PC-9 (cell line): ENCODE results near the gene RECQL5. TPM values are rescaled to one million over a fixed set of nuclear protein-coding genes. Genes with fewer than 3 reads are reported as not detected.
A peak's percentile ranks its signal among the peaks of the same experiment; 100 is the strongest.

Experiments used
- BruUV-seq: library from RNA; stranded (reverse); fragments of 400-500 nt; replicated peaks from 2 replicates; lab custom pipeline; 2021; lab: Mats Ljungman, UMichigan
- CTCF ChIA-PET: fragments of 300-600 bp; sonication (Branson Sonifier 250); formaldehyde crosslinking; loops from one replicate; lab custom pipeline; 2022; ENCODE audit warnings: antibody characterized with exemption; lab: Charles Lee
- POLR2A ChIA-PET: fragments of 300-600 bp; sonication (Branson Sonifier 250); formaldehyde crosslinking; loops from one replicate; lab custom pipeline; 2022; ENCODE audit warnings: antibody characterized with exemption; ENCODE audit not compliant: unreplicated experiment; lab: Charles Lee
- DNase-seq, 2 experiments: peaks; one replicate each; pipeline versions ENCODE4 v3.0.0 to v3.0.0-alpha.2; 2015 to 2022; ENCODE audit warnings: mixed read lengths in 1 of 2
- H2AFZ ChIP-seq: fragments of 200-600 bp; sonication (generic); 2 replicates; pipeline ENCODE4 v1.8.1; 2017; ENCODE audit warnings: antibody characterized with exemption
- H3F3A ChIP-seq: fragments of 200-600 bp; sonication (generic); 2 replicates; pipeline ENCODE4 v1.8.1; 2017; ENCODE audit warnings: antibody characterized with exemption, mild to moderate bottlenecking, low read depth; ENCODE audit not compliant: insufficient read depth
- H3K27ac ChIP-seq: fragments of 200-600 bp; sonication (generic); 2 replicates; pipeline ENCODE4 v1.6.1; 2016; ENCODE audit warnings: mixed run types
- H3K27me3 ChIP-seq: fragments of 200-600 bp; sonication (generic); 2 replicates; pipeline ENCODE4 v1.6.1; 2016; ENCODE audit warnings: low read depth, mixed run types; ENCODE audit not compliant: insufficient read depth
- H3K36me3 ChIP-seq: fragments of 200-600 bp; sonication (generic); 2 replicates; pipeline ENCODE4 v1.6.1; 2016; ENCODE audit warnings: low read depth, mixed run types
- H3K4me1 ChIP-seq: fragments of 200-600 bp; sonication (generic); replicated peaks from 2 replicates; pipeline ENCODE4 v1.6.1; 2016; ENCODE audit warnings: mixed run types; ENCODE audit not compliant: insufficient read depth
- H3K4me2 ChIP-seq: fragments of 200-600 bp; sonication (generic); 2 replicates; pipeline ENCODE4 v1.6.1; 2017; ENCODE audit warnings: mixed run types
- H3K4me3 ChIP-seq: fragments of 200-600 bp; sonication (generic); 2 replicates; pipeline ENCODE4 v1.6.1; 2016; ENCODE audit warnings: mixed run types
- H3K79me2 ChIP-seq: fragments of 200-600 bp; sonication (generic); 2 replicates; pipeline ENCODE4 v1.6.1; 2017; ENCODE audit warnings: low read depth, mixed run types
- H3K9me2 ChIP-seq: fragments of 200-600 bp; sonication (generic); 2 replicates; pipeline ENCODE4 v1.8.1; 2017; ENCODE audit warnings: mild to moderate bottlenecking; ENCODE audit not compliant: insufficient read depth
- H3K9me3 ChIP-seq: fragments of 200-600 bp; sonication (generic); 2 replicates; pipeline ENCODE4 v1.8.1; 2016; ENCODE audit warnings: low read depth; ENCODE audit not compliant: insufficient read depth
- H4K20me1 ChIP-seq: fragments of 200-600 bp; sonication (generic); 2 replicates; pipeline ENCODE4 v1.8.1; 2017; ENCODE audit not compliant: insufficient read depth
- EZH2 ChIP-seq: fragments of 200-600 bp; sonication (generic); IDR thresholded peaks from 2 replicates; pipeline ENCODE4 v1.8.0; 2017; ENCODE audit warnings: antibody characterized with exemption, low read depth
- intact Hi-C: fragments of 100-400 bp; cut with micrococcal nuclease; formaldehyde crosslinking; loops from one replicate; pipeline ENCODE4 v1.10.0; 2022; ENCODE audit not compliant: unreplicated experiment
- total RNA-seq: library from RNA; stranded (reverse); gene quantifications from 2 replicates; pipeline ENCODE4 v1.2.3, GENCODE V29; 2021
- TF ChIP-seq, protein P1 (sequence below): fragments of 200-600 bp; sonication (generic); conservative IDR thresholded peaks from 2 replicates; pipeline ENCODE4 v1.6.1; 2017; ENCODE audit warnings: mixed run types, antibody characterized with exemption, mild to moderate bottlenecking, moderate library complexity

RECQL5 gene
- total RNA-seq, 1 experiment from 2014 or later = 41.0 TPM

DNA sequence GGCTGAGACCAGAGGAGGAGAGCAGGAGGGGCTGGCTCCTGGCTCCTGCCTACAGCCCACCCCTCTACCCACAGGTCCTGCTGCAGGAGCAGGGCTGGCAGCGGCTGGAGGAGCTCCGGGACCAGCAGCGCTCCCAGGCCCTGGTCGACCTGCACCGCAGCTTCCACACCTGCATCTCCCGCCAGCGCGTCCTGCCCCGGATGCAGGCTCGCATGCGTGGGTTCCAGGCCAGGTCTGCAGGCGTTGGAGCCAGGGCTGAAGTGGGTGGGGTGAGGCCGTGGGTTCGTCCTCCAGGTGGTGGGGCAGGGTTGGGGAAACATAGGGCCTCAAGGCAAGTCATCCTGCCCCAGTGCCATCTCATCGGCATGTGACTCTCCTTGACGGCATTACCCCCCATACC lies 61.2 kb downstream of the RECQL5 start:
- Histone ChIP-seq H3F3A (peaks cover 26% of the 10 kb centered on the region), H3K4me3 (no peak overlapping the region), H3K27ac (no peak overlapping the region), H3K9me2 (no peaks in the 10 kb centered on the region), H3K9me3 (no peaks in the 10 kb centered on the region), H3K27me3 (no peaks in the 10 kb centered on the region), H3K4me2 (no peak overlapping the region), H3K4me1 (peaks cover 41% of the 10 kb centered on the region), H2AFZ (no peak overlapping the region), H3K36me3 (no peaks in the 10 kb centered on the region), H4K20me1 (no peaks in the 10 kb centered on the region), H3K79me2 (no peaks in the 10 kb centered on the region)
- no peak for DNase-seq
- ChIA-PET POLR2A (no interaction called here), CTCF (no interaction called here)
- intact Hi-C loops = no loop called here
- no TSS peak for BruUV-seq
- TF ChIP-seq EZH2 = no peak
- TF ChIP-seq, protein P1, sequence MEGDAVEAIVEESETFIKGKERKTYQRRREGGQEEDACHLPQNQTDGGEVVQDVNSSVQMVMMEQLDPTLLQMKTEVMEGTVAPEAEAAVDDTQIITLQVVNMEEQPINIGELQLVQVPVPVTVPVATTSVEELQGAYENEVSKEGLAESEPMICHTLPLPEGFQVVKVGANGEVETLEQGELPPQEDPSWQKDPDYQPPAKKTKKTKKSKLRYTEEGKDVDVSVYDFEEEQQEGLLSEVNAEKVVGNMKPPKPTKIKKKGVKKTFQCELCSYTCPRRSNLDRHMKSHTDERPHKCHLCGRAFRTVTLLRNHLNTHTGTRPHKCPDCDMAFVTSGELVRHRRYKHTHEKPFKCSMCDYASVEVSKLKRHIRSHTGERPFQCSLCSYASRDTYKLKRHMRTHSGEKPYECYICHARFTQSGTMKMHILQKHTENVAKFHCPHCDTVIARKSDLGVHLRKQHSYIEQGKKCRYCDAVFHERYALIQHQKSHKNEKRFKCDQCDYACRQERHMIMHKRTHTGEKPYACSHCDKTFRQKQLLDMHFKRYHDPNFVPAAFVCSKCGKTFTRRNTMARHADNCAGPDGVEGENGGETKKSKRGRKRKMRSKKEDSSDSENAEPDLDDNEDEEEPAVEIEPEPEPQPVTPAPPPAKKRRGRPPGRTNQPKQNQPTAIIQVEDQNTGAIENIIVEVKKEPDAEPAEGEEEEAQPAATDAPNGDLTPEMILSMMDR = no peak

DNA sequence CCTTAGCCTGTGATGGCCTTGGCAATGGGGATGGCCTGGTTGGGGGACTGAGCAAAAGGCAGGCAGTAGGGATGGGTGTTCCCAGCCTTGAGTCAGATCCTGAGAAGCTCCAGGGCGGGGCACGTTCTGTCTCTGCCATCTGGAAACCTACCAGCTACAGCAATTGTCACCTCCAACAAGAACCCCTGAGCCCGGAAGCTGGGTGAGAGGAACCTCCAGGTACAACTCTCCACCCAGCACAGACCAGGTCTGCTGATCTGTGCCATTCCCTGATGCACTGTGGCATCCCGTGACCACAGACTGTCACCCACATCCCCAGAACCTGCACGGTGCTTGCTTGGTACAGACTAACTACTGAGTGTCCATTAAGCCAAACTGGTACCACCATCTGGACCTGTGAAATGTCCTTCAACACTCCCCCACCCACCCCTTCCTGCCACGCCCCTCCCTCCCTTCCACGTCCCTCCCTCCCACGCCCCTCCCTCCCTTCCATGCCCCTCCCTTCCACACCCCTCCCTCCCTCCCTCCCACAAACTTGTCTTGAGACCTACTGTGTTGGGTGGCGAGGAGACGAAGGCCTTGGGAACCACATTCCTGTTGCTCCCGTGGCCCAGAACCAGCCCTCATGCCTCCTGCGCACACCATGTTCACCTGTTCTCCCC lies 62.8 kb downstream of the RECQL5 start:
- Histone ChIP-seq H3K27ac (no peak overlapping the region), H2AFZ (no peak overlapping the region)

DNA sequence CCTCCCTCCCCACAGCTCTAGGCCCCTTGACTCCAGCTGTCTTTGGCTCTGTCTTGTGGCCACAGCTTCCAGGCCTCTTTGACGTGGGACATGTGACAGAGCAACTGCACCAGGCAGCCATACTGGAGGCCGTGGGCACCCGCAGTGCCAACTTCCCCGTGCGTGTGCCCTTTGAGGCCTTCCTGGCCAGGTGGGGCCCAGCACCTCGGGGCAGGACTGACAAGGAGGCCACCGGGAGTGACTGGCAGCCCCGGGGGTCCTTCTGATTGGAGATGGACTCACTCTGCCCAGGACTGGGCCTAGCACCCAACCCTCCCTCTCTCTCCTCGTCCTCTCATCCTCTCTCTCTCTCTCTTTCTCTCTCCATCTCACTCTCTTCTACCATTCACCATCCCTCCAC lies 63.8 kb downstream of the RECQL5 start:
- BruUV-seq = no TSS peak
- POLR2A ChIA-PET = interaction anchor here (0.6 kb wide), 1 partner anchor 64 kb away, joined by 3 read pairs; no protein-coding TSS in a partner anchor
- no peak overlapping the region for H3K4me2 ChIP-seq
- H3K9me3 ChIP-seq = no peaks in the 10 kb centered on the region
- H4K20me1 ChIP-seq = no peaks in the 10 kb centered on the region
- no peaks in the 10 kb centered on the region for H3K79me2 ChIP-seq
- no peak overlapping the region for H3K27ac ChIP-seq
- CTCF ChIA-PET = interaction anchor here (0.5 to 1.2 kb wide), 3 partner anchors 30 to 89 kb away, joined by 3 to 9 read pairs (median 5); partner anchors contain the start of gene SMIM5
- no peak overlapping the region for H3K4me3 ChIP-seq
- H3F3A ChIP-seq = peaks cover 35% of the 10 kb centered on the region
- peaks cover 42% of the 10 kb centered on the region for H3K4me1 ChIP-seq
- intact Hi-C loops = loop anchor here (5.0 kb wide), 2 partner anchors 44 to 86 kb away; partner anchors contain the start of genes CASKIN2 and TSEN54
- H3K36me3 ChIP-seq = no peaks in the 10 kb centered on the region
- no peak for DNase-seq
- H2AFZ ChIP-seq = no peak overlapping the region
- TF ChIP-seq, protein P1 = no peak
- no peak for TF ChIP-seq EZH2
- H3K27me3 ChIP-seq = no peaks in the 10 kb centered on the region
- no peaks in the 10 kb centered on the region for H3K9me2 ChIP-seq

More for the DNA sequence above, 62.8 kb downstream of the RECQL5 start:
- Histone ChIP-seq H3K9me3 (no peaks in the 10 kb centered on the region), H3K9me2 (no peaks in the 10 kb centered on the region), H3K27me3 (no peaks in the 10 kb centered on the region), H3F3A (peaks cover 35% of the 10 kb centered on the region), H3K79me2 (no peaks in the 10 kb centered on the region), H3K36me3 (no peaks in the 10 kb centered on the region), H3K4me3 (no peak overlapping the region), H3K4me1 (peaks cover 42% of the 10 kb centered on the region), H3K4me2 (0 out of 2 replicates have a peak overlapping the region, but pooled peaks have one; percentile 18), H4K20me1 (no peaks in the 10 kb centered on the region)
- intact Hi-C loops = loop anchor here (5.0 kb wide), 2 partner anchors 43 to 87 kb away; partner anchors contain the start of genes CASKIN2 and TSEN54
- TF ChIP-seq, protein P1 = no peak
- no peak for TF ChIP-seq EZH2
- BruUV-seq = no TSS peak
- ChIA-PET CTCF (interaction anchor here (0.5 to 1.2 kb wide), 2 partner anchors 28 to 297 kb away, joined by 3 to 10 read pairs; partner anchors contain the start of gene SMIM5), POLR2A (interaction anchor here (0.6 kb wide), 3 partner anchors 25 to 117 kb away, joined by 3 to 6 read pairs (median 3); no protein-coding TSS in a partner anchor)
- DNase-seq = peak in 1 of 2 experiments; percentile 57
